ENCODE results near the gene INPP5B. TPM values are rescaled to one million over a fixed set of nuclear protein-coding genes. Genes with fewer than 3 reads are reported as not detected.

The INPP5B gene
- total and polyA plus RNA-seq, 2 experiments from 2014 or later, result 10.0 to 34.3 TPM

DNA sequence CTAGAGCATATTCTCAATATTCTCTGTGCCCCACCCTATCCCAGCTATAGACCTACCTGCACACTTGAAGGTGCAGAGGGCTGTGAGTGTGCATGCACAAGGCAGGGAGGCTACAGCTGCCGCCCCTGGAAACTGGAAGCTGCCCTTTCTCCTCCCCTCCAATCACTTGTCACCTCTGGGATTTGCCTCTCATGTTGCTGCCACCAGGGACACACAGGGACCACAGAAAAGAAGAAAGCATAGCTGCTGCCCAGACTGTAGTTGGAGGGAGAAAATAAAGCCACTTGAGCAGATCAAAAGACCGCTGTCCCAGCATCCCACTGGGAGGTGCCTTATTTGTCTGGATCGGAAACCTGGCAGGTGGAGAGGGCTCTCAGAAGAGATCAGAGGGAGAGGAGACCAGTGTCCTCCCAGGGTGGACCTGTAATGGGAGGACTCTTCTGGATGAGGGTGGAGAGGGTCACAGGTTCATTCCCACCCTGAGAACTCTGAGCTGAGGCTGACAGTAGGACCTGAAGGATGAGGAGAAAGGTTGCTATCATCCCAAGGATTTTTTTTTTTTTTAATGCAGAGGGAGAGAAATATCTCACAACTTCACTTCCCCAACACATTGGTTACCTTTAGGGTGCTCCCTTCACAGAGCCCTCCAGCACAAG is 7.6 kb upstream of the INPP5B start:
- peaks cover 14% of the 10 kb centered on the region for H3F3A ChIP-seq (ENCODE audit: insufficient read depth)

DNA sequence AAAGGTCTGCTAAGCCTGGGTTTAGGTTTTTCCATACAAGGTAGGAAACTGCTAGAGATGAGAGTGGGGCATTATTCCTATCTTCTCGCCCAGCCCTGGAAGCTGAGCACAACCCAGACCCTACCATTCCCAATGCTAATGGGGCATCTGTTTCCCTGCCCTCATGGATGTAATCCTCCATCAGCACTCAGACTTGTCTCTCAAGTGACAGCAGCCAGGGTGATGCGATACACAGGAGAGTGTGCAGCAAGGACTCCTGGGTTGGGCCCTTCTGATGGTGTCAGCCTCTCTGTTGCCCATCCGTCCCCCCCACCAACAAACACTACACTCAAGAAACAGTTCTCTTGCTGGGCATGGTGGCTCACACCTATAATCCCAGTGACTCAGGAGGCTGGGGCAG is 5.9 kb upstream of the INPP5B start:
- H3K9me3 ChIP-seq (ENCODE audit: low read depth), result no peaks in the 10 kb centered on the region
- no peak overlapping the region for H3K4me2 ChIP-seq (ENCODE audit: unreplicated experiment)
- H3K79me2 ChIP-seq (ENCODE audit: insufficient read depth), result no peaks in the 10 kb centered on the region
- no peak overlapping the region for H2AFZ ChIP-seq
- in situ Hi-C loops (cut with MboI), result no loop called here
- DNase-seq, result no peak
- H3F3A ChIP-seq (ENCODE audit: insufficient read depth), result no peaks in the 10 kb centered on the region
- no peak overlapping the region for H3K9ac ChIP-seq
- H3K4me3 ChIP-seq, result no peak overlapping the region
- no peaks in the 10 kb centered on the region for H3K27me3 ChIP-seq (replicated peaks; ENCODE audit: insufficient read depth)
- no peaks in the 10 kb centered on the region for H4K20me1 ChIP-seq (ENCODE audit: insufficient read depth)
- H3K4me1 ChIP-seq (ENCODE audit: insufficient read depth), result peaks cover 1% of the 10 kb centered on the region; the same call in 1 of the 2 replicates
- H3K9me2 ChIP-seq (ENCODE audit: insufficient read depth), result no peaks in the 10 kb centered on the region
- 81% methylated on average over 3 of the region's 3 CpGs for WGBS, 2 experiments (ENCODE audit: low coverage in 1 of 2, low lambda C conversion rate in 2 of 2, missing lambda C conversion rate in 2 of 2)
- TF ChIP-seq EZH2 (IDR thresholded peaks at IDR 0.05; ENCODE audit: insufficient read depth, poor library complexity, severe bottlenecking) (no peak), EZH2phosphoT487 (IDR thresholded peaks at IDR 0.05; ENCODE audit: insufficient read depth, low read depth) (no peak)
- H3K27ac ChIP-seq, result no peak overlapping the region
- H3K36me3 ChIP-seq (ENCODE audit: low read depth), result 0 out of 2 replicates have a peak, but pooled peaks cover 3% of the 10 kb centered on the region

More for the DNA sequence above, 7.6 kb upstream of the INPP5B start:
- Histone ChIP-seq H3K9ac (no peak overlapping the region), H3K36me3 (ENCODE audit: low read depth) (0 out of 2 replicates have a peak, but pooled peaks cover 3% of the 10 kb centered on the region), H3K4me2 (ENCODE audit: unreplicated experiment) (no peak overlapping the region), H3K9me2 (ENCODE audit: insufficient read depth) (no peaks in the 10 kb centered on the region), H3K27ac (no peak overlapping the region), H3K27me3 (replicated peaks; ENCODE audit: insufficient read depth) (no peaks in the 10 kb centered on the region), H3K4me1 (ENCODE audit: insufficient read depth) (peaks cover 18% of the 10 kb centered on the region), H3K4me3 (no peak overlapping the region), H4K20me1 (ENCODE audit: insufficient read depth) (no peaks in the 10 kb centered on the region), H3K79me2 (ENCODE audit: insufficient read depth) (no peaks in the 10 kb centered on the region), H2AFZ (no peak overlapping the region), H3K9me3 (ENCODE audit: low read depth) (no peaks in the 10 kb centered on the region)
- no peak for DNase-seq
- TF ChIP-seq EZH2phosphoT487 (IDR thresholded peaks at IDR 0.05; ENCODE audit: insufficient read depth, low read depth), result no peak
- no peak for TF ChIP-seq EZH2 (IDR thresholded peaks at IDR 0.05; ENCODE audit: insufficient read depth, poor library complexity, severe bottlenecking)
- WGBS, 2 experiments (ENCODE audit: low coverage in 1 of 2, low lambda C conversion rate in 2 of 2, missing lambda C conversion rate in 2 of 2), result 53 to 57% methylated on average over 3 of the region's 3 CpGs
- in situ Hi-C loops (cut with MboI), result no loop called here

DNA sequence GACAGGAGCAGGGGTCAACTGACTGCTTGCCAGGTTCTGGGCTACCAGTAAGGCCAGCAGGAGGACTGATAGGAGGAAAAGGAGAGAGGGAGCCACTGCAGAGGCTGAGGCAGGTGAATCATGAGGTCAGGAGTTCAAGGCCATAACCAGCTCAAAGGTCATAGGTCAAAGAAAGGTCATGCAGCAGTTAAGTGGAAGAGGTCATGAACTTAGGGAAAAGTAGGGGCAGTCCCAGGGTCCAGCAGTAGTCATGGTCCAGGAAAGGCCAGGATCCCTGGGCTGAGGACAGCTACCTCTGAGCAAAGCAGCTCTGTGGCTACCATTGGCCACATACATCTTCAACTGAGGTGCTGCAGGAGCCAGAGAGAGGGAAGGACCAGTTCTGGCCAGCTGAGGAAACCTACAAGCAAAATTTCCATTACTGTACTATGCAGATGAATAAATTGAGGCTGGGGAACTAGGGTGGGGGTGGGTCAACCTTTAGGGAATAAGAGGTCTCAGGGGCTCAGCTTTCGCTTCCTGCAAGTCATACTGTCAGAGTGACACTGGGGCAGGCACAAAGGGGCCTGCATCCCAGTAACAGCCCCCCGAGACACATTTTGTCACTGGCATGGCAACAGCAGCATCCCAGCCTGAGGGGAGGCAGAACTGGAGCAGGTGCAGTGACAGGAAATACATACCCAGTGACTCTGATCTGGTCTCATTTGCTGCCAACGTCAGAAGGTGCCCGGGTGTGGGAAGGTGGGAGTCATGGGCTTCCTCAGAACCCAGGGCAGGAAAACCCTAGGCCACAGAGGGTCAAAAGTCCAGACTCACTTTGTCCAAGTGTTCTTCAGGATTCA is 5.2 kb upstream of the INPP5B start:
- H3K9ac ChIP-seq, result no peak overlapping the region
- no peaks in the 10 kb centered on the region for H3K79me2 ChIP-seq (ENCODE audit: insufficient read depth)
- 0 out of 2 replicates have a peak, but pooled peaks cover 4% of the 10 kb centered on the region for H3K4me1 ChIP-seq (ENCODE audit: insufficient read depth)
- no peaks in the 10 kb centered on the region for H3F3A ChIP-seq (ENCODE audit: insufficient read depth)
- no peaks in the 10 kb centered on the region for H3K9me3 ChIP-seq (ENCODE audit: low read depth)
- H3K27me3 ChIP-seq (replicated peaks; ENCODE audit: insufficient read depth), result no peaks in the 10 kb centered on the region
- no peaks in the 10 kb centered on the region for H3K9me2 ChIP-seq (ENCODE audit: insufficient read depth)
- no peak overlapping the region for H2AFZ ChIP-seq
- no peak overlapping the region for H3K27ac ChIP-seq
- H3K4me3 ChIP-seq, result no peak overlapping the region
- no peak for DNase-seq
- no peaks in the 10 kb centered on the region for H4K20me1 ChIP-seq (ENCODE audit: insufficient read depth)
- H3K36me3 ChIP-seq (ENCODE audit: low read depth), result 0 out of 2 replicates have a peak, but pooled peaks cover 2% of the 10 kb centered on the region
- 77 to 83% methylated on average over 4 of the region's 4 CpGs for WGBS, 2 experiments (ENCODE audit: low coverage in 1 of 2, low lambda C conversion rate in 2 of 2, missing lambda C conversion rate in 2 of 2)
- TF ChIP-seq EZH2 (IDR thresholded peaks at IDR 0.05; ENCODE audit: insufficient read depth, poor library complexity, severe bottlenecking) (no peak), EZH2phosphoT487 (IDR thresholded peaks at IDR 0.05; ENCODE audit: insufficient read depth, low read depth) (no peak)
- H3K4me2 ChIP-seq (ENCODE audit: unreplicated experiment), result no peak overlapping the region
- in situ Hi-C loops (cut with MboI), result no loop called here

DNA sequence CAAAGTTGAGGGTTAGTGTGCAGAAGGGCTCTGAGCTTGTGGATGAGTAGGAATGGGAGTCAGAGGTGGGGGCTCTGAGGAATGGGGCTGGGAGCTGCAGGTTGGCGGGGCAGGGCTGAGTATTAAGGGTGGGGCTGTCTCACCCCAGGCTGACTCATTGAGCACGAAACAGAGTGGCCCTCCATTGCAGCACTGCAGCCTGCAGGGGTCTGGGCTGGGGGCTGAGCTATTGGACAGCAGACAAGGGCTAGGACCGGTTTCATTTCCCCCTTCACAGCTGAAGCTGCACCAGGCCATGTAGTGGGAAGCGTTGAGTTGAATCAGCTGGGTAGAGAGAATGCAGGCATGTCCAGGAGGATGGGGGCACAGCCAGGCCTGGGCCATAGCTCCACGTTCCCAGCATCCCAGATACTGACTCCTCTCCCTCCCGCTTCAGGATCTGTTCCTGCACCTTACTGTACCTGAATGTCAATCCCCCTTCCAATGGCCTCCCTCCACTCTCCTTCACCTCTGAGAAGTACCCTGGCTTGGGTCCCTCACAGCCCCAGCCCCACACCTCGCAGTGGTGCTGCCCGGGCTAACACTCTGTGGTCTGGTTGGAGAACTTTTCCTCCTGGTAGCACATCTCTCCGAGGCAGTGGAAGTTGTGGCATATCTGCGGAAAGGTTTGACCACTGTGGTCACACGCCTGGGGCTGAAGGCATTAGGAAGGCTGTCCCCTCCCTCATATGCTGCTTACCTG is 4.4 kb upstream of the INPP5B start:
- WGBS, 2 experiments (ENCODE audit: low coverage in 1 of 2, low lambda C conversion rate in 2 of 2, missing lambda C conversion rate in 2 of 2), result 80 to 82% methylated on average over 10 to 11 of the region's 11 CpGs
- Histone ChIP-seq H3K4me2 (ENCODE audit: unreplicated experiment) (no peak overlapping the region), H3K4me3 (no peak overlapping the region), H4K20me1 (ENCODE audit: insufficient read depth) (no peaks in the 10 kb centered on the region), H3K27me3 (replicated peaks; ENCODE audit: insufficient read depth) (no peaks in the 10 kb centered on the region), H3F3A (ENCODE audit: insufficient read depth) (no peaks in the 10 kb centered on the region), H3K4me1 (ENCODE audit: insufficient read depth) (0 out of 2 replicates have a peak, but pooled peaks cover 4% of the 10 kb centered on the region), H3K79me2 (ENCODE audit: insufficient read depth) (no peaks in the 10 kb centered on the region), H3K27ac (no peak overlapping the region), H3K9me3 (ENCODE audit: low read depth) (no peaks in the 10 kb centered on the region), H3K9ac (no peak overlapping the region), H2AFZ (no peak overlapping the region), H3K9me2 (ENCODE audit: insufficient read depth) (no peaks in the 10 kb centered on the region), H3K36me3 (ENCODE audit: low read depth) (no peaks in the 10 kb centered on the region)
- DNase-seq, result peak; percentile 20
- in situ Hi-C loops (cut with MboI), result no loop called here
- TF ChIP-seq EZH2 (IDR thresholded peaks at IDR 0.05; ENCODE audit: insufficient read depth, poor library complexity, severe bottlenecking) (no peak), EZH2phosphoT487 (IDR thresholded peaks at IDR 0.05; ENCODE audit: insufficient read depth, low read depth) (no peak)

All from GM23248 (cell line).